CD14-positive monocyte (primary cell): ENCODE results near the gene SYPL2. TPM values are rescaled to one million over a fixed set of nuclear protein-coding genes. Genes with fewer than 3 reads are reported as not detected.

Source experiments
- DNase-seq, 3 donors: peaks; one replicate each; pipeline ENCODE4 v3.0.0-alpha.2; 2011 to 2022
- H2AFZ ChIP-seq: 2 replicates; pipeline ENCODE4 v1.6.0; 2012; ENCODE audit warnings: mild to moderate bottlenecking, low read depth, low read length, inconsistent platforms; ENCODE audit not compliant: insufficient read depth, poor library complexity, severe bottlenecking
- H3K27ac ChIP-seq, 2 donors: 1 replicate in 1 of 2; 2 replicates in 1 of 2; pipeline ENCODE4 v1.5.1; 2012 to 2013; ENCODE audit warnings: low read length in 2 of 2, control low read depth in 1 of 2, inconsistent platforms in 1 of 2, low read depth in 1 of 2, mild to moderate bottlenecking in 1 of 2
- H3K27me3 ChIP-seq, 2 donors: one replicate each; pipeline versions ENCODE4 v1.6.0 to v1.6.1; 2011 to 2013; ENCODE audit warnings: low read length in 2 of 2; ENCODE audit not compliant: control insufficient read depth in 2 of 2, insufficient read depth in 2 of 2
- H3K36me3 ChIP-seq, 2 donors: replicated peaks in 1 of 2; 1 replicate in 1 of 2; 2 replicates in 1 of 2; pipeline versions ENCODE4 v1.5.1 to v1.6.1; 2012 to 2013; ENCODE audit warnings: low read length in 2 of 2, control low read depth in 1 of 2, inconsistent platforms in 1 of 2, mild to moderate bottlenecking in 1 of 2; ENCODE audit not compliant: insufficient read depth in 2 of 2, control insufficient read depth in 1 of 2
- H3K4me1 ChIP-seq, 2 donors: 1 replicate in 1 of 2; 2 replicates in 1 of 2; pipeline versions ENCODE4 v1.5.1 to v1.6.1; 2012 to 2013; ENCODE audit warnings: low read length in 2 of 2, control low read depth in 1 of 2, inconsistent platforms in 1 of 2, mild to moderate bottlenecking in 1 of 2, moderate library complexity in 1 of 2; ENCODE audit not compliant: insufficient read depth in 2 of 2, control insufficient read depth in 1 of 2
- H3K4me2 ChIP-seq: replicated peaks from 2 replicates; pipeline ENCODE3; 2012; ENCODE audit warnings: low read length, moderate library complexity, mild to moderate bottlenecking; ENCODE audit not compliant: poor library complexity, severe bottlenecking; ENCODE audit errors: extremely low read depth
- H3K4me3 ChIP-seq, 3 experiments: fragments of 200-600 bp in 1 of 3; sonication (generic) in 1 of 3; replicated peaks in 1 of 3; 1 replicate in 2 of 3; 2 replicates in 1 of 3; pipeline ENCODE4 v1.5.1; 2011 to 2013; ENCODE audit warnings: low read length in 3 of 3, mild to moderate bottlenecking in 3 of 3, control low read depth in 2 of 3, low read depth in 2 of 3, inconsistent platforms in 1 of 3, moderate library complexity in 1 of 3
- H3K79me2 ChIP-seq: 2 replicates; pipeline ENCODE4 v1.6.0; 2012; ENCODE audit warnings: mild to moderate bottlenecking, control low read depth, inconsistent platforms, low read length, moderate library complexity; ENCODE audit not compliant: insufficient read depth
- H3K9ac ChIP-seq: 2 replicates; pipeline ENCODE4 v1.6.0; 2017; ENCODE audit warnings: low read length, mild to moderate bottlenecking; ENCODE audit not compliant: insufficient read depth, poor library complexity, severe bottlenecking
- H3K9me3 ChIP-seq, 2 donors: replicated peaks in 1 of 2; 1 replicate in 1 of 2; 2 replicates in 1 of 2; pipeline versions ENCODE4 v1.5.1 to v1.6.1; 2012 to 2013; ENCODE audit warnings: low read length in 2 of 2, control low read depth in 1 of 2; ENCODE audit not compliant: control insufficient read depth in 1 of 2, insufficient read depth in 1 of 2
- H4K20me1 ChIP-seq: 2 replicates; pipeline ENCODE4 v1.6.0; 2012; ENCODE audit warnings: mild to moderate bottlenecking, low read length, control low read depth, moderate library complexity; ENCODE audit not compliant: insufficient read depth
- H3K27ac Mint-ChIP-seq, 7 donors: one replicate each; pipeline ENCODE4 v1.8.0; 2020; ENCODE audit warnings: mild to moderate bottlenecking in 7 of 7, mixed read lengths in 7 of 7, moderate library complexity in 6 of 7, inconsistent platforms in 2 of 7
- H3K27me3 Mint-ChIP-seq, 3 donors: one replicate each; pipeline ENCODE4 v1.8.0; 2021 to 2022; ENCODE audit warnings: low read depth in 3 of 3, mild to moderate bottlenecking in 3 of 3, mixed read lengths in 3 of 3, moderate library complexity in 3 of 3, inconsistent platforms in 1 of 3
- H3K36me3 Mint-ChIP-seq, 2 donors: one replicate each; pipeline ENCODE4 v1.8.0; 2020; ENCODE audit warnings: mixed read lengths in 2 of 2, inconsistent platforms in 1 of 2, mild to moderate bottlenecking in 1 of 2
- H3K4me1 Mint-ChIP-seq: one replicate; pipeline ENCODE4 v1.8.0; 2020; ENCODE audit warnings: mild to moderate bottlenecking, mixed read lengths
- H3K4me3 Mint-ChIP-seq, 2 donors: one replicate each; pipeline ENCODE4 v1.8.0; 2020; ENCODE audit warnings: mild to moderate bottlenecking in 2 of 2, mixed read lengths in 2 of 2, moderate library complexity in 1 of 2
- H3K9me3 Mint-ChIP-seq, 7 donors: one replicate each; pipeline ENCODE4 v1.8.0; 2020 to 2022; ENCODE audit warnings: mixed read lengths in 7 of 7, mild to moderate bottlenecking in 6 of 7, moderate library complexity in 6 of 7, inconsistent platforms in 2 of 7
- WGBS: methylation state at CpG from one replicate; pipeline ENCODE4 v1.1.5; 2013; ENCODE audit warnings: missing lambda C conversion rate; ENCODE audit not compliant: insufficient coverage; 5-methylcytosine and 5-hydroxymethylcytosine counted together
- intact Hi-C, 2 donors: fragments of 100-400 bp; cut with micrococcal nuclease; formaldehyde crosslinking; loops; one replicate each; pipeline versions ENCODE4 v1.15.0 to v1.15.1; 2023
- polyA plus RNA-seq, 3 donors: library from polyadenylated mRNA; depleted of rRNA in 1 of 3; unstranded in 2 of 3; stranded (reverse) in 1 of 3; fragments of 300-500 nt in 2 of 3; fragments of >200 nt in 1 of 3; fragmentation: Illumina TruSeq in 2 of 3; gene quantifications; 1 replicate in 2 of 3; 2 replicates in 1 of 3; pipeline ENCODE4 v1.2.3, GENCODE V29; 2012 to 2021
- TF ChIP-seq, protein P1 (sequence below): fragments of 200-600 bp; IDR thresholded peaks from one replicate; pipeline ENCODE4 v1.8.0; 2022; ENCODE audit warnings: antibody characterized with exemption, mild to moderate bottlenecking

SYPL2 gene
- polyA plus RNA-seq, 3 donors = 0.03 to 0.12 TPM; not detected in 1

- Mint-ChIP-seq H3K4me3 (peak overlapping the region; percentile 91 to 96), H3K27ac (peak overlapping the region; percentile 96 to 99 (median 98)), H3K36me3 (peaks cover 14 to 23% of the 10 kb centered on the region in 2 donors), H3K27me3 (no peaks in the 10 kb centered on the region), H3K9me3 (no peaks in the 10 kb centered on the region), H3K4me1 (peaks cover 27% of the 10 kb centered on the region)
- H3K36me3 ChIP-seq = peaks cover 10 to 15% of the 10 kb centered on the region in 2 donors
- no peaks in the 10 kb centered on the region for H3K27me3 ChIP-seq
- WGBS = under 1% methylated on average over 26 of the region's 32 CpGs
- peaks cover 22 to 26% of the 10 kb centered on the region in 2 donors for H3K4me1 ChIP-seq
- peak overlapping the region; percentile 81 for H3K9ac ChIP-seq
- peak overlapping the region; percentile 85 for H3K4me2 ChIP-seq
- TF ChIP-seq, protein P1, sequence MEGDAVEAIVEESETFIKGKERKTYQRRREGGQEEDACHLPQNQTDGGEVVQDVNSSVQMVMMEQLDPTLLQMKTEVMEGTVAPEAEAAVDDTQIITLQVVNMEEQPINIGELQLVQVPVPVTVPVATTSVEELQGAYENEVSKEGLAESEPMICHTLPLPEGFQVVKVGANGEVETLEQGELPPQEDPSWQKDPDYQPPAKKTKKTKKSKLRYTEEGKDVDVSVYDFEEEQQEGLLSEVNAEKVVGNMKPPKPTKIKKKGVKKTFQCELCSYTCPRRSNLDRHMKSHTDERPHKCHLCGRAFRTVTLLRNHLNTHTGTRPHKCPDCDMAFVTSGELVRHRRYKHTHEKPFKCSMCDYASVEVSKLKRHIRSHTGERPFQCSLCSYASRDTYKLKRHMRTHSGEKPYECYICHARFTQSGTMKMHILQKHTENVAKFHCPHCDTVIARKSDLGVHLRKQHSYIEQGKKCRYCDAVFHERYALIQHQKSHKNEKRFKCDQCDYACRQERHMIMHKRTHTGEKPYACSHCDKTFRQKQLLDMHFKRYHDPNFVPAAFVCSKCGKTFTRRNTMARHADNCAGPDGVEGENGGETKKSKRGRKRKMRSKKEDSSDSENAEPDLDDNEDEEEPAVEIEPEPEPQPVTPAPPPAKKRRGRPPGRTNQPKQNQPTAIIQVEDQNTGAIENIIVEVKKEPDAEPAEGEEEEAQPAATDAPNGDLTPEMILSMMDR = no peak
- peak overlapping the region; percentile 87 for H2AFZ ChIP-seq
- intact Hi-C loops = loop anchor here (2.0 to 10.0 kb wide), 3 partner anchors 57 to 609 kb away; partner anchors contain the start of genes ATXN7L2 (in 2 of the 2) and STRIP1 (in 1 of the 2)
- peak overlapping the region; percentile 88 to 91 for H3K27ac ChIP-seq
- no peaks in the 10 kb centered on the region for H3K9me3 ChIP-seq
- peaks cover 52% of the 10 kb centered on the region for H3K79me2 ChIP-seq
- H3K4me3 ChIP-seq = peak overlapping the region; percentile 49 to 82 (median 69)
- DNase-seq = peak; percentile 83 to 94 (median 83)
- peaks cover 11% of the 10 kb centered on the region for H4K20me1 ChIP-seq
Observed at GRCh38 chr1:109425391-109426280, 40.7 kb upstream of the SYPL2 start.

GRCh38 chr1:109426281-109427170 is 39.8 kb upstream of the SYPL2 start, which contains the start of gene PSMA5:
TSS of gene PSMA5 (minus strand) at chr1:109426448. CDS start at chr1:109426330, 118 bp downstream.
- 0% methylated on average over 36 of the region's 50 CpGs for WGBS
- peaks cover 27% of the 10 kb centered on the region for H3K4me1 Mint-ChIP-seq
- Histone ChIP-seq H3K36me3 (peaks cover 1 to 6% of the 10 kb centered on the region in 2 donors), H3K79me2 (peaks cover 43% of the 10 kb centered on the region), H3K27me3 (no peaks in the 10 kb centered on the region), H3K9ac (peak within 1 kb of the TSS; percentile 81), H3K4me1 (peaks cover 22 to 26% of the 10 kb centered on the region in 2 donors), H3K4me3 (peak within 1 kb of the TSS; percentile 49 to 82 (median 69)), H2AFZ (peak within 1 kb of the TSS; percentile 87), H3K27ac (peak within 1 kb of the TSS; percentile 88 to 91), H3K9me3 (no peaks in the 10 kb centered on the region), H3K4me2 (peak within 1 kb of the TSS; percentile 85), H4K20me1 (peaks cover 11% of the 10 kb centered on the region)
- intact Hi-C loops = loop anchor here (2.0 to 10.0 kb wide), 3 partner anchors 56 to 608 kb away; partner anchors contain the start of genes ATXN7L2 (in 2 of the 2) and STRIP1 (in 1 of the 2)
- TF ChIP-seq, protein P1 = no peak
- peak within 1 kb of the TSS; percentile 96 to 99 (median 98) for H3K27ac Mint-ChIP-seq
- DNase-seq = peak; percentile 97 to 99 (median 99)
- peaks cover 0 to 2% (median under 1%) of the 10 kb centered on the region in 3 donors for H3K27me3 Mint-ChIP-seq
- H3K4me3 Mint-ChIP-seq = peak within 1 kb of the TSS; percentile 91 to 96
- no peaks in the 10 kb centered on the region for H3K9me3 Mint-ChIP-seq
- peaks cover 5 to 14% of the 10 kb centered on the region in 2 donors for H3K36me3 Mint-ChIP-seq
